IMR-90 (cell line): ENCODE data around the gene CYGB.

ENCODE experiments used
- CTCF ChIP-seq: conservative IDR thresholded peaks from 2 replicates; pipeline ENCODE4 v1.5.1; 2012; ENCODE audit warnings: mild to moderate bottlenecking, low read depth, low read length, improper control_type of control experiment
- MAFK ChIP-seq: IDR thresholded peaks from 2 replicates; pipeline ENCODE4 v1.6.1; 2012; ENCODE audit warnings: low read depth, low read length, improper control_type of control experiment
- MAZ ChIP-seq: IDR thresholded peaks from 2 replicates; pipeline ENCODE4 v1.6.1; 2012; ENCODE audit warnings: low read depth, mild to moderate bottlenecking, low read length, improper control_type of control experiment, moderate library complexity, borderline replicate concordance
- MXI1 ChIP-seq: IDR thresholded peaks from 2 replicates; pipeline ENCODE4 v1.6.1; 2012; ENCODE audit warnings: low read depth, mild to moderate bottlenecking, low read length, moderate library complexity, borderline replicate concordance
- POLR2A ChIP-seq: IDR thresholded peaks from 2 replicates; pipeline ENCODE4 v1.6.1; 2012; ENCODE audit warnings: mild to moderate bottlenecking, low read depth, low read length
- RCOR1 ChIP-seq: IDR thresholded peaks from 2 replicates; pipeline ENCODE4 v1.6.1; 2012; ENCODE audit warnings: mild to moderate bottlenecking, low read length, improper control_type of control experiment; ENCODE audit not compliant: insufficient replicate concordance
- RFX5 ChIP-seq: IDR thresholded peaks from 2 replicates; pipeline ENCODE4 v1.8.0; 2012; ENCODE audit warnings: low read depth, mild to moderate bottlenecking, low read length, moderate library complexity
- SMC3 ChIP-seq: fragments of 150-350 bp; IDR thresholded peaks from 2 replicates; pipeline ENCODE4 v1.6.1; 2016; ENCODE audit warnings: low read depth, mild to moderate bottlenecking, antibody characterized with exemption, low read length, moderate library complexity
- USF2 ChIP-seq: fragments of 150-350 bp; IDR thresholded peaks from 2 replicates; pipeline ENCODE4 v1.6.1; 2017; ENCODE audit warnings: mild to moderate bottlenecking, antibody characterized with exemption, low read length, low read depth
- TF ChIP-seq, protein P1 (sequence below): fragments of 150-350 bp; IDR thresholded peaks from 2 replicates; pipeline ENCODE4 v1.6.1; 2016; ENCODE audit warnings: low read depth, mild to moderate bottlenecking, low read length, moderate library complexity, borderline replicate concordance

DNA sequence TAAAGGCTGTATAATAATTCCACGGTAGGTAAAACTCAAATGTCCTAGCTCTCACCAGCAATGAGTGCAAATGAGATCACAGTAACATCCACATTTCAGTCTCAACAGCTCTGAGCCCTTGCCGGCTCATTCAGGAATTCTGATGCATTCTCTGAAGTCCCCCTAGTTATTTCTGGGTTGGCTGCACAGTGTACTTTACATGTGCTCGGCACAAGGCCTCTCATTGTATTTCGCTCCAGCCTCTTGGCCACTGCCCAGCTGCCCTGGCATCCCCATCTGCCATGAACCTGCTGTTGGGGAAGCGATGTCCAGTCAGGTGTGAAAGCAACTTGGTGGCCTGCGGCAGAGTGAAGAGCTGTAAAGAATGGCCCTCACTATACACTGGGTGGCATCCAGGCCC, 16.6 kb upstream of the CYGB start:
- TF ChIP-seq CTCF: no peak
- TF ChIP-seq POLR2A: no peak
- TF ChIP-seq MAZ: no peak
- no peak for TF ChIP-seq USF2
- no peak for TF ChIP-seq SMC3
- TF ChIP-seq RFX5: no peak
- no peak for TF ChIP-seq RCOR1
- TF ChIP-seq MAFK: no peak
- TF ChIP-seq MXI1: no peak
- TF ChIP-seq, protein P1, sequence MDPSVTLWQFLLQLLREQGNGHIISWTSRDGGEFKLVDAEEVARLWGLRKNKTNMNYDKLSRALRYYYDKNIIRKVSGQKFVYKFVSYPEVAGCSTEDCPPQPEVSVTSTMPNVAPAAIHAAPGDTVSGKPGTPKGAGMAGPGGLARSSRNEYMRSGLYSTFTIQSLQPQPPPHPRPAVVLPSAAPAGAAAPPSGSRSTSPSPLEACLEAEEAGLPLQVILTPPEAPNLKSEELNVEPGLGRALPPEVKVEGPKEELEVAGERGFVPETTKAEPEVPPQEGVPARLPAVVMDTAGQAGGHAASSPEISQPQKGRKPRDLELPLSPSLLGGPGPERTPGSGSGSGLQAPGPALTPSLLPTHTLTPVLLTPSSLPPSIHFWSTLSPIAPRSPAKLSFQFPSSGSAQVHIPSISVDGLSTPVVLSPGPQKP: no peak
